ENCODE results near the gene FER.

GRCh38 chr5:108876451-108876850 lies 128.8 kb downstream of the FER start:
- TF ChIP-seq EZH2 (IDR thresholded peaks at IDR 0.05; ENCODE audit: borderline replicate concordance, low read depth, low read length, severe bottlenecking) (no peak), CTCF (IDR thresholded peaks at IDR 0.05; ENCODE audit: borderline replicate concordance, extremely low read depth, low read length, poor library complexity, severe bottlenecking) (no peak)

All from DND-41 (cell line).